Activated CD4-positive, alpha-beta T cell treated with anti-CD3 and anti-CD28 coated beads, Interleukin-2, amount 50 U/mL, for 48 hours (primary cell): Measurements from ENCODE around the gene NPAS4.
A peak's percentile ranks its signal among the peaks of the same experiment; 100 is the strongest.
"Not testable (repeated sequence)": the region's sequence is repeated elsewhere in the genome, so short reads cannot be mapped to it uniquely, and the experiment has no call there.

ENCODE experiments used
- DNase-seq, 2 experiments: peaks; one replicate each; pipeline ENCODE4 v3.0.0-alpha.2; 2020

NPAS4 gene

GRCh38 chr11:66418168-66418985, 2.5 kb upstream of the NPAS4 start:
- peak; percentile 76 to 83 for DNase-seq

- no peak for DNase-seq
Measured at GRCh38 chr11:66418986-66419308, 1.9 kb upstream of the NPAS4 start.

GRCh38 chr11:66419825-66420224, 1.0 kb upstream of the NPAS4 start:
- no peak for DNase-seq

GRCh38 chr11:66421492-66422205, 814 bp downstream of the NPAS4 start:
- peak; percentile 85 to 89 for DNase-seq

GRCh38 chr11:66426314-66426713, 5.5 kb downstream of the NPAS4 start:
- no peak for DNase-seq

GRCh38 chr11:66428933-66429332, 8.1 kb downstream of the NPAS4 start:
- no peak for DNase-seq

GRCh38 chr11:66429983-66430602, 9.3 kb downstream of the NPAS4 start:
- peak; percentile 84 to 87 for DNase-seq

GRCh38 chr11:66431287-66431686, 10.5 kb downstream of the NPAS4 start:
- not testable (repeated sequence) for DNase-seq

- not testable (repeated sequence) for DNase-seq
Measured at GRCh38 chr11:66431871-66432329, 11.1 kb downstream of the NPAS4 start.

- DNase-seq, result no peak
Measured at GRCh38 chr11:66432597-66432996, 11.8 kb downstream of the NPAS4 start.

- no peak for DNase-seq
Measured at GRCh38 chr11:66437979-66438503, 17.2 kb downstream of the NPAS4 start.

- DNase-seq, result peak; percentile 91 to 93
Measured at GRCh38 chr11:66438504-66439466, 17.9 kb downstream of the NPAS4 start, which contains the start of gene MRPL11. Gene MRPL11, minus strand, starts transcription at chr11:66438848. Its CDS starts 94 bp downstream, at chr11:66438754.

GRCh38 chr11:66440101-66440939, 19.5 kb downstream of the NPAS4 start:
- not testable (repeated sequence) for DNase-seq

GRCh38 chr11:66440940-66441282, 20.1 kb downstream of the NPAS4 start:
- DNase-seq, result not testable (repeated sequence)

GRCh38 chr11:66443602-66444001, 22.8 kb downstream of the NPAS4 start:
- no peak for DNase-seq

GRCh38 chr11:66447012-66447411, 26.2 kb downstream of the NPAS4 start:
- no peak for DNase-seq

GRCh38 chr11:66448523-66448922, 27.7 kb downstream of the NPAS4 start:
- DNase-seq, result no peak

- no peak for DNase-seq
Measured at GRCh38 chr11:66450560-66450959, 29.7 kb downstream of the NPAS4 start.

- DNase-seq, result no peak
Measured at GRCh38 chr11:66451663-66452062, 30.8 kb downstream of the NPAS4 start.

- no peak for DNase-seq
Measured at GRCh38 chr11:66454247-66454646, 33.4 kb downstream of the NPAS4 start.

- DNase-seq, result no peak
Measured at GRCh38 chr11:66454828-66455227, 34.0 kb downstream of the NPAS4 start.
